ENCODE results near the gene LRIT3.

DNA sequence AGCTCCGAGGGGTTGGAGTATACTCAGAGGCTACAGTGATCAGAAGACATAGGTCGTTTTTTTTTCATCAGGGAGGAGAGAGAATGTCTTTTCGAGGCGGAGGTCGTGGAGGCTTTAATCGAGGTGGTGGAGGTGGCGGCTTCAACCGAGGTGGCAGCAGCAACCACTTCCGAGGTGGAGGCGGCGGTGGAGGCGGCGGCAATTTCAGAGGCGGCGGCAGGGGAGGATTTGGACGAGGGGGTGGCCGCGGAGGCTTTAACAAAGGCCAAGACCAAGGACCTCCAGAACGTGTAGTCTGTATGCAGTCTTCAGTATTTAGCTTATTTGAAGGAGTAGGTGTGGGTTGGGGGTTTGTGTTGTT lies 31.8 kb upstream of the LRIT3 start:
- TF ChIP-seq, protein P1, sequence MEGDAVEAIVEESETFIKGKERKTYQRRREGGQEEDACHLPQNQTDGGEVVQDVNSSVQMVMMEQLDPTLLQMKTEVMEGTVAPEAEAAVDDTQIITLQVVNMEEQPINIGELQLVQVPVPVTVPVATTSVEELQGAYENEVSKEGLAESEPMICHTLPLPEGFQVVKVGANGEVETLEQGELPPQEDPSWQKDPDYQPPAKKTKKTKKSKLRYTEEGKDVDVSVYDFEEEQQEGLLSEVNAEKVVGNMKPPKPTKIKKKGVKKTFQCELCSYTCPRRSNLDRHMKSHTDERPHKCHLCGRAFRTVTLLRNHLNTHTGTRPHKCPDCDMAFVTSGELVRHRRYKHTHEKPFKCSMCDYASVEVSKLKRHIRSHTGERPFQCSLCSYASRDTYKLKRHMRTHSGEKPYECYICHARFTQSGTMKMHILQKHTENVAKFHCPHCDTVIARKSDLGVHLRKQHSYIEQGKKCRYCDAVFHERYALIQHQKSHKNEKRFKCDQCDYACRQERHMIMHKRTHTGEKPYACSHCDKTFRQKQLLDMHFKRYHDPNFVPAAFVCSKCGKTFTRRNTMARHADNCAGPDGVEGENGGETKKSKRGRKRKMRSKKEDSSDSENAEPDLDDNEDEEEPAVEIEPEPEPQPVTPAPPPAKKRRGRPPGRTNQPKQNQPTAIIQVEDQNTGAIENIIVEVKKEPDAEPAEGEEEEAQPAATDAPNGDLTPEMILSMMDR (IDR thresholded peaks at IDR 0.05) = no peak
- TF ChIP-seq POLR2AphosphoS5 (IDR thresholded peaks at IDR 0.05) = no peak

All from esophagus muscularis mucosa (tissue), 3 donors.